Hematopoietic multipotent progenitor cell treated with erythropoietin and hydrocortisone succinate and interleukin-3 and kit ligand, for 6 days (in vitro differentiated cells): ENCODE measurements around the gene RFESD.
A peak's percentile ranks its signal among the peaks of the same experiment; 100 is the strongest.
"Not testable (repeated sequence)": the region's sequence is repeated elsewhere in the genome, so short reads cannot be mapped to it uniquely, and the experiment has no call there.

Source experiments
- DNase-seq: peaks from one replicate; pipeline ENCODE4 v3.0.0-alpha.2; 2015

Gene RFESD

GRCh38 chr5:95630394-95630917 is 16.1 kb upstream of the RFESD start:
- DNase-seq, result no peak

DNA sequence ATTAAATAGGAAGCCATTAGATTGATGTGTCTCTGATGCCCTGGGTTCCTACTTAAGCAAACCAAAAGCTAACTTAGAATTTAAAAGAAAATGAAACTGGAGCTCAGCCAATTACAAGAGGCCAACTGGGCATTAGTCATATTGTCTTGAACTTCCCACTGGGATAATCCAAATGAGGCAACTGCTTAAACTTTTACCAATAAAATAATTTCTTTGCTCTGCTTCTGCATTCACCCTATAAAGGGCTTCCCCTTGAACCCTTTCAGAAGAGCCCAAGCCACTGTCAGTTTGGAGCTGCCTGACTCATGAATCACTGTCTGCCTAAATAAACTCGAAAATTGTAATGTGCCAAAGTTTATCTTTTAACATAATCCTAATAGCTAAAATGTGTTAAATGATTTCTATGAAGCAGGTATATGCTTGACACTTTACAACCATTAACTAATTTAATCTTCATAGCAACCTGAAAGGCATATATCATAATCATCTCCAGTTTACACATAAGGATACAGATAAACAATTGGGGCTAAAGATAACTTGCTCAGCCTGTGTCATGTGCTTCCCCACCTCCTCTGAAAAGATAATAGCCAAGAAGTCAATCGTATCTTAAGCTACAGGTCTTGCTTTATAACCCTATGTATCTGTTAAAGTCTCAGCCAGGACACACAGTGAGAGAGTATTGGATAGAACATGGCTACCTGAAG is 15.2 kb upstream of the RFESD start:
- peak; percentile 40 for DNase-seq

GRCh38 chr5:95631991-95632675 is 14.4 kb upstream of the RFESD start:
- peak; percentile 73 for DNase-seq

DNA sequence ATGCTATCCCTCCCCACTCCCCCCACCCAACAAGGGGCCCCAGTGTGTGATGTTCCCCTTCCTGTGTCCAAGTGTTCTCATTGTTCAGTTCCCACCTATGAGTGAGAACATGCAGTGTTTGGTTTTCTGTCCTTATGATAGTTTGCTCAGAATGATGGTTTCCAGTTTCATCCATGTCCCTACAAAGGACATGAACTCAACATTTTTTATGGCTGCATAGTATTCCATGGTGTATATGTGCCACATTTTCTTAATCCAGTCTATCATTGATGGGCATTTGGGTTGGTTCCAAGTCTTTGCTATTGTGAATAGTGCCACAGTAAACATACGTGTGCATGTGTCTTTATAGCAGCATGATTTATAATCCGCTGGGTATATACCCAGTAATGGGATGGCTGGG is 13.6 kb upstream of the RFESD start:
- not testable (repeated sequence) for DNase-seq

DNA sequence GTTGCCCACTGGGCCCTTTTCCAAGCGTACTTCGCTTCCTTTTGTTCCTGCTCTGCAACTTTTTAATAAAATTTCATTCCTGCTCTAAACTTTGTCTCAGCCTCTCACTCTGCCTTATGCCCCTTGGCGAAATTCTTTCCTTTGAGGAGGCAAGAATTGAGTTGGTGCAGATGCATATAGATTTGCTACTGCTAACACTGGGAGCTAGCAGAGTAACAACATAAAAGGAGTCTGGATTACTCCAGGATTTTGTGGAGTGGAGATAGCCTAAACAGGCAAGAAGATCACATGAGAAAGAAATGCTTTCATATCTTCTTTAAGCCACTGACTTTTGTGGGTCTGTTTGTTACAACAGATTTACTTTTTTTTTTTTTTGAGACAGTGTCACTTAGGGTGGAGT is 12.9 kb upstream of the RFESD start:
- no peak for DNase-seq

- no peak for DNase-seq
Observed at GRCh38 chr5:95634081-95634480, 12.5 kb upstream of the RFESD start.

GRCh38 chr5:95638632-95639031 is 7.9 kb upstream of the RFESD start:
- DNase-seq, result no peak

- no peak for DNase-seq
Observed at GRCh38 chr5:95641741-95642220, 4.8 kb upstream of the RFESD start.

- no peak for DNase-seq
Observed at GRCh38 chr5:95643152-95643551, 3.4 kb upstream of the RFESD start.

GRCh38 chr5:95644351-95645042 is 2.1 kb upstream of the RFESD start:
- peak; percentile 88 for DNase-seq

DNA sequence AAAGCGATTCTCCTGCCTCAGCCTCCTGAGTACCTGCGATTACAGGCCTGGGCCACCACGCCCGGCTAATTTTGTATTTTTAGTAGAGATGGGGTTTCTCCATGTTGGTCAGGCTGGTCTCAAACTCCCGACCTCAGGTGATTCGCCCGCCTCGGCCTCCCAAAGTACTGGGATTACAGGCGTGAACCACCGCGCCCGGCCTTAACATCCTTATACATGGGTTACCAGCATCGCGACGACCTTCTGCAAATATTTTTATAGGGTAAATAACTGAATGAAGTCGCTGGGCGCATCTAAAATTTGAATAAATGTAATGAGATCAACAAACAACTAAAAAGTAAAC is 380 bp upstream of the RFESD start:
- not testable (repeated sequence) for DNase-seq

DNA sequence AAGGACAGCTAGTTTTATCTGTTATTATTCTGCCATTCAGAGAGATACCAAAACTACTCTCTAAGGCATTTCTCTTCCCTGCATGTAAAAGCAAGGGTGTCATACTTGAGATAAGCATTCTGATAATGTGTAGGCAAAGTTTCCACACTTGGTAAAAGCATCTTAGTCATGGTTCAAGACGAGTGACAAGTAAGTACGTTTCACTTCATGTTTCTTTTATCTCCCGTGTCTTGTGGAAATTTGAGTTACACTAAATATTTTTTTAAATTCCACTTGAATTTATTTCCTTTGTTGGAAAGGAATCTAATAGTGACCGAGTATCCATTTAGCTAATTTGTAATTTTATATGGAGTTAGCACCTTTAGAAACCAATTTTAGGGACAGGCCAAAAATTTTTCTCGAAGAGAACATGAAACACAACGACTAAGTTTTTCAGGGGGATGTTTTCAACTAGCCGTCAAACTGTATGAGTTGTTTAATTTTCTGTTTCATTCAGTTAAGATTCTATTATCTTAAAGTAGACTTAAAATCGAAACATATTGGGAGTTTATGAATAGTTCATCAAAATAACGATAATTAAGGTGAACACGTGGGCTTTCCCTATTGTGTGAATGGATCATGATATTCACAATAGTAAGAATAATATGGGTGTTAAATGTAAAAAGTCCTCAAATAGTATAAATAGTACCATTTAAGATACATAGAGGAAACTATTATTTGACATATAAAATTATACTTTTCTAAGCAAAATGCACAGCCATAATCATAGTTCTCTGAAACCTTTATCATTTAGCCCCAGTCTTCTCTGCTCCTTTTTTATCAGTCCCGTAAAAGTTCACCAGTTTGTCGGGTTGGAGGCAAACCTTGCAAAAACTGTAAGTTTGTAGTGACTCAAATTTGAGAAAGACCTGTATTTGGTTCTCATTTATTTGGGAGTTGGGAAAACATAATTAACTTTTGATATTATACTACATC is 1.6 kb downstream of the RFESD start:
- peak; percentile 95 for DNase-seq

DNA sequence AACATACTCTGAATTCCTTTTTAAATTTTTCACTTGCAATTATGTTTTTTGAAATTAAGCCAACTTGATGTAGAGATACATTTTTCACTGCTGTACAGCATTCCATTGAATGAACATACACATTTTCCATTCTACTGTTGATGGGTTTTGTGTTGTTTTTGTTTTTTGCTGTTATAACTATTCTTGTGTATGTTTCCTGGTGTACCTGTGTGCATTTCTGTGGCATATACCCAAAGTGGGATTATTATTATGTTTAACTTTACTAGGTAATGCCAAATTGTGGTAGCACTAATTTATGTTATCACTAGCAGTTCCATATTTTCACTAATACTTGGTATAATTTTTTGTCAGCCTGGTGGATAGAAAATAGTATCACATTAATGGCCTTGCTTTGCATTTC is 2.7 kb downstream of the RFESD start:
- peak; percentile 46 for DNase-seq

GRCh38 chr5:95649842-95650620 is 3.5 kb downstream of the RFESD start:
- DNase-seq, result peak; percentile 53

DNA sequence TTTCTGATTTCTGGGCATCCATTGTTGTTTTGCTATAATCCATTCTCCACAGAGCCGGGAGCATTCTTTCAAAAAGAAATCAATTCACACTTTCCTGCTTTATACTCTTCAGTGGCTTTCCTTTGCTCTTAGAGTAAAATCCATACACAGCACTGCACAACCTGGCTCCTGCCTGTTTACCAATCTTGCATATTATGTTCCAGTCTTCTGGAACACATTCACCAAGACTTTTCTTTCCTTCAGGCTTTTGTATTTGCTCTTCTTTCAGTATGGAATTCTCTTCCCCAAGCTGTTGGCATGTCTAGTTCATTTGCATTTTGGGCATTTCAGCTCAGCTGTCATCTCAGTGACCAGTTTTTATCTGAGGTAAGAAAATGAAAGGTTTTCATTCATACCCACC is 6.3 kb downstream of the RFESD start:
- DNase-seq, result no peak

DNA sequence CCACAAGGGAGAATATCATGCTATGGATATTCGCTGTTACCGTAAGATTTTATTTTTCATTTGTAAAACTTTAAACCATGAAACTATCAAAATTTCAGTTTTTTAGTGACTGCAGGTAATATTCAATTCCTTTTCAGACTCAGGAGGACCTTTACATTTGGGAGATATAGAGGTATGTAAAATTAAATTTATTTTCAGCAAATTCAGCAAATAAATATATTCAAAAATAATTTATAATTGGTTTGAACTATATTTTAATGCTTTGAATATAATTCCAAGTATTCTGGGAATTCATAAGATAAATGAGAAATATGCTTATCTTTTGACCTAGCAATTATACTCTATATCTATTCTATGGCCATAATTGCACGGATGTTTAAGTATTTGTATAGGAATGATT is 7.6 kb downstream of the RFESD start:
- DNase-seq, result no peak

DNA sequence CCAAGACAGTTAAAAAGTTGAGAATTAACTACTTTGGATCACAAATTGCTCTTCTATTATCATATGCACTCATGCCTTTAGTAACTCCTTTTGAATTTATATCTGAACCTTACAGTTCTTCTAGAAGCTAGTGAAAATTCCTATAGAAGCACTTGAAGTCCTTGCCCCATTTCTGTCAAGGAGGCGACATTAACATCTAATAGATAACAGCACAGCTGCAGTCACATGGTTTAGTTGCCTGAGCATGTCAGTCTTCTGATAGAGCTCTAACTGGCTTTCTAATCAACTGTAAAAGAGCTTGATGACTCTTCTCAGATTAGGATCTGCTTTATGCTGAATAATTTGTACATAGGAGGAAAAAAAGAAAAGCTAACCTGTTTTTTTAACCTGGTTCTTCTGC is 9.0 kb downstream of the RFESD start:
- peak; percentile 82 for DNase-seq

GRCh38 chr5:95660060-95660459 is 13.5 kb downstream of the RFESD start:
- no peak for DNase-seq

- DNase-seq, result no peak
Observed at GRCh38 chr5:95662946-95663345, 16.4 kb downstream of the RFESD start.

DNA sequence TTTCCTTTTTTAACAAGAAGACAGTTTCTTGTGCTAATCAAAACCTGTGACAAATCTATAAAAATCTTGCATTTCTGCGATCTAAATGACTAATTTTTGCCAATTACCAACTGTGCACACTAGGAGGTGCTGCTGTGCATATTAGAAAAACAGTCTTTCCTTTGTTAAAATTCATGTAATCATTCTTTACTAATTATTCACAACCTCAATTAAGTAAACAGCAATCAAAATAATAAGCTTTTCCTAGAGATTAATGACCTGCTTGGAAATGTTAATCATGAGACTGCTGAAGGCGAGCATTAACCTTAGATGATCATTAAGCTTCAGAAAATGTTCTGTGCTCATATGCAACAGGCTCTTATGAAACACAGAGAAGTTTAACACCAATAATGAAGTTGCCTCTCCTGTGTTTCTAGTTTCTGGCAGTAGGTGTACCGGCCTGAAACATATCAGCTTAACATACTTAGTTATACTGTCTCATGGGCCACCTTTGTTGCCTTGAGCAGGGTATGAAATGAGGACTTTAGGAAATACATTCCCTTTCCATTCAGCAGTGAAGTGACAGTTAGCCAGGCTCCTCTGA is 17.7 kb downstream of the RFESD start:
- peak; percentile 83 for DNase-seq

GRCh38 chr5:95667061-95667618 is 20.6 kb downstream of the RFESD start:
- no peak for DNase-seq
